ENCODE data around the gene LRRC55.

Gene LRRC55

GRCh38 chr11:57203359-57203758, 21.6 kb downstream of the LRRC55 start:
- DNase-seq (ENCODE audit: low spot score): no peak

GRCh38 chr11:57203882-57204480, 22.2 kb downstream of the LRRC55 start:
- no peak for DNase-seq (ENCODE audit: low spot score)

GRCh38 chr11:57205041-57205641, 23.4 kb downstream of the LRRC55 start:
- DNase-seq (ENCODE audit: low spot score): no peak

GRCh38 chr11:57207168-57207567, 25.4 kb downstream of the LRRC55 start:
- no peak for DNase-seq (ENCODE audit: low spot score)

GRCh38 chr11:57210781-57211180, 29.0 kb downstream of the LRRC55 start:
- DNase-seq (ENCODE audit: low spot score): no peak

GRCh38 chr11:57213342-57214097, 31.8 kb downstream of the LRRC55 start:
- no peak for DNase-seq (ENCODE audit: low spot score)

GRCh38 chr11:57214098-57214417, 32.3 kb downstream of the LRRC55 start:
- DNase-seq (ENCODE audit: low spot score): no peak

GRCh38 chr11:57214494-57214893, 32.7 kb downstream of the LRRC55 start:
- no peak for DNase-seq (ENCODE audit: low spot score)

GRCh38 chr11:57216463-57216862, 34.7 kb downstream of the LRRC55 start:
- no peak for DNase-seq (ENCODE audit: low spot score)

GRCh38 chr11:57217053-57217452, 35.3 kb downstream of the LRRC55 start:
- no peak for DNase-seq (ENCODE audit: low spot score)

GRCh38 chr11:57219021-57219627, 37.4 kb downstream of the LRRC55 start:
- DNase-seq (ENCODE audit: low spot score): no peak

GRCh38 chr11:57222239-57222638, 40.5 kb downstream of the LRRC55 start:
- no peak for DNase-seq (ENCODE audit: low spot score)

- no peak for DNase-seq (ENCODE audit: low spot score)
Measured at GRCh38 chr11:57223601-57224000, 41.8 kb downstream of the LRRC55 start.

- no peak for DNase-seq (ENCODE audit: low spot score)
Measured at GRCh38 chr11:57224128-57224527, 42.4 kb downstream of the LRRC55 start.

GRCh38 chr11:57224537-57224936, 42.8 kb downstream of the LRRC55 start:
- DNase-seq (ENCODE audit: low spot score): no peak

- no peak for DNase-seq (ENCODE audit: low spot score)
Measured at GRCh38 chr11:57228600-57228999, 46.8 kb downstream of the LRRC55 start.

- no peak for DNase-seq (ENCODE audit: low spot score)
Measured at GRCh38 chr11:57230316-57230715, 48.6 kb downstream of the LRRC55 start.

- DNase-seq (ENCODE audit: low spot score): no peak
Measured at GRCh38 chr11:57230791-57231538, 49.2 kb downstream of the LRRC55 start.

- no peak for DNase-seq (ENCODE audit: low spot score)
Measured at GRCh38 chr11:57231539-57232253, 49.9 kb downstream of the LRRC55 start.

- DNase-seq (ENCODE audit: low spot score): no peak
Measured at GRCh38 chr11:57233702-57234101, 51.9 kb downstream of the LRRC55 start.

GRCh38 chr11:57235761-57236703, 54.3 kb downstream of the LRRC55 start:
- no peak for DNase-seq (ENCODE audit: low spot score)

All from HuH-7 (cell line).